Adrenal gland (tissue), 12 donors: Measurements from ENCODE around the gene LYPD6B. TPM values are rescaled to one million over a fixed set of nuclear protein-coding genes. Genes with fewer than 3 reads are reported as not detected.

ENCODE experiments used
- DNase-seq, 7 donors: peaks; one replicate each; pipeline ENCODE4 v3.0.0-alpha.2; 2019 to 2020
- H3K27ac ChIP-seq, 5 donors: fragments of 200-600 bp; sonication (generic) in 4 of 5; 1 replicate in 3 of 5; 2 replicates in 2 of 5; pipeline versions ENCODE4 v1.5.1 to v1.8.0; 2016 to 2020; ENCODE audit warnings: mild to moderate bottlenecking in 1 of 5
- H3K27me3 ChIP-seq: fragments of 200-600 bp; 2 replicates; pipeline ENCODE4 v1.8.0; 2021
- H3K36me3 ChIP-seq, 2 donors: fragments of 200-600 bp; replicated peaks in 1 of 2; 1 replicate in 1 of 2; 2 replicates in 1 of 2; pipeline versions ENCODE4 v1.5.1 to v1.8.0; 2018 to 2022
- H3K4me1 ChIP-seq, 2 donors: fragments of 200-600 bp; replicated peaks in 1 of 2; 1 replicate in 1 of 2; 2 replicates in 1 of 2; pipeline versions ENCODE4 v1.5.1 to v1.8.0; 2018 to 2021
- H3K4me3 ChIP-seq, 4 donors: fragments of 200-600 bp; sonication (generic) in 3 of 4; one replicate each; pipeline ENCODE4 v1.5.1; 2016 to 2018
- H3K9me3 ChIP-seq, 3 donors: fragments of 200-600 bp; sonication (generic) in 1 of 3; replicated peaks in 1 of 3; 1 replicate in 2 of 3; 2 replicates in 1 of 3; pipeline versions ENCODE4 v1.5.1 to v1.8.0; 2016 to 2021
- POLR2A ChIP-seq, 2 donors: fragments of 450-650 bp; IDR thresholded peaks; one replicate each; pipeline ENCODE4 v1.6.1; 2017; ENCODE audit warnings: antibody characterized with exemption in 2 of 2, mild to moderate bottlenecking in 2 of 2, moderate library complexity in 1 of 2
- WGBS, 4 donors: extraction: QIAGEN DNeasy Blood & Tissue Kit in 2 of 4; methylation state at CpG; one replicate each; pipeline versions ENCODE4 v1.1.5 to v1.1.7; 2013 to 2017; 5-methylcytosine and 5-hydroxymethylcytosine counted together
- intact Hi-C, 2 donors: fragments of 100-400 bp; cut with DNase I; formaldehyde crosslinking; loops; one replicate each; pipeline versions ENCODE4 v1.14.1 to v1.15.0; 2022 to 2023
- polyA plus RNA-seq, 3 donors: library from polyadenylated mRNA; stranded (reverse); fragments of 200-250 nt in 2 of 3; fragments of 350-450 nt in 1 of 3; fragmentation: Illumina TruSeq in 1 of 3; extraction: RNeasy Lipid Tissue Mini Kit (QIAGEN cat#74804) in 1 of 3; gene quantifications; one replicate each; pipeline ENCODE4 v1.2.3, GENCODE V29; 2013 to 2014
- total RNA-seq, 9 donors: library from RNA; depleted of rRNA in 4 of 9; stranded (reverse); fragments of >200 nt in 4 of 9; fragments of 120-200 nt in 1 of 9; fragmentation: NEBNext Ultra II Directional in 1 of 9; extraction: Animal tissue kit (Norgen Biotek cat#: 25700) in 1 of 9; gene quantifications; one replicate each; pipeline versions ENCODE4 v1.1.0 to v1.2.4, GENCODE V29; 2013 to 2023
- TF ChIP-seq, protein P1 (sequence below), 6 experiments: fragments of 450-650 bp in 4 of 6; fragments of 200-600 bp in 2 of 6; sonication (generic) in 1 of 6; IDR thresholded peaks; 1 replicate in 5 of 6; 2 replicates in 1 of 6; pipeline versions ENCODE4 v1.5.1 to v1.8.0; 2016 to 2021; ENCODE audit warnings: antibody characterized with exemption in 6 of 6, mild to moderate bottlenecking in 2 of 6, moderate library complexity in 1 of 6
- donor health status: healthy with polysubstance abuse.
- donor health status: Bipolar disorder and iron deficiency.
- donor health status: DM: yes; HTN: yes; CAD: no.
- donor health status: DM: no; HTN: no; CAD: no.
- donor health status: DM: no; HTN: no; CAD: no.
- donor health status: DM: yes; HTN: yes; CAD: no.

Gene LYPD6B
- total and polyA plus RNA-seq, 12 donors, result 0.15 to 0.98 (median 0.50) TPM; not detected in 2

DNA sequence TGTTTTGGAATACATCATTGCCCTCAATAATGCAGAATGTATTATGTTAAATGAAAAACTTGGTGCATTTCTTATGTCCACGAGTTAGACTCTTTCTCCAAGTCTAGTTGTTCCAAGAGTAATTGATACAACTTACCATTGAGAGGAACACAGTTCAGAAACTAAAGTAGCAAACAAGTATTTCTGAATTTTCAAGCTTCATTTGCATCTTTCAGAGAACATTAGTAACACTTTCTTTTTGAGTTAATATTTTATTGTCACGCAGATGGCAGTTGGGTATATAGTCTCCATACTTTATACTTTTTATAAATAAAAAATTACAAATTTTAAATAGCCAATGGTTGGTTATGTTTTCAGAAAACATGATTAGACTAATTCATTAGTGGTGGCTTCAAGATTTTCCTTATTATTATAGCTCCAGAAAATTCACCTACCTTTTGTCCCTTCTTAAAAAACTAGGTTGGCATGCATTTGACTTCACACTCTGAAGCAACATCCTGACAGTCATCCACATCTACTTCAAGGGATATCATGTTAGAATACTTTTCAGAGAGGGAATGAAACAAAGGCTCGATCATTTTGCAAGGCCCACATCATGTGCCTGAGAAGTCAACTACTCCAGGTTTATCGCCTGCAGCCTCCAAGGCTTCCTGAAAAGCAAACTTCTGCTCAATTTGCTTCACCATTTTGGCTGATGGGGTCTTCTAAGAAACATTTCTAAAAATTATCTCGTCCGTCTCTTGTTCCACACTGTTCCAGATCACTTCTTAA, 29.9 kb downstream of the LYPD6B start:
- Histone ChIP-seq H3K27ac (no peak overlapping the region), H3K9me3 (no peaks in the 10 kb centered on the region), H3K4me1 (no peaks in the 10 kb centered on the region), H3K4me3 (no peak overlapping the region), H3K36me3 (no peaks in the 10 kb centered on the region), H3K27me3 (no peaks in the 10 kb centered on the region)
- no peak for TF ChIP-seq POLR2A (IDR thresholded peaks at IDR 0.05)
- TF ChIP-seq, protein P1, sequence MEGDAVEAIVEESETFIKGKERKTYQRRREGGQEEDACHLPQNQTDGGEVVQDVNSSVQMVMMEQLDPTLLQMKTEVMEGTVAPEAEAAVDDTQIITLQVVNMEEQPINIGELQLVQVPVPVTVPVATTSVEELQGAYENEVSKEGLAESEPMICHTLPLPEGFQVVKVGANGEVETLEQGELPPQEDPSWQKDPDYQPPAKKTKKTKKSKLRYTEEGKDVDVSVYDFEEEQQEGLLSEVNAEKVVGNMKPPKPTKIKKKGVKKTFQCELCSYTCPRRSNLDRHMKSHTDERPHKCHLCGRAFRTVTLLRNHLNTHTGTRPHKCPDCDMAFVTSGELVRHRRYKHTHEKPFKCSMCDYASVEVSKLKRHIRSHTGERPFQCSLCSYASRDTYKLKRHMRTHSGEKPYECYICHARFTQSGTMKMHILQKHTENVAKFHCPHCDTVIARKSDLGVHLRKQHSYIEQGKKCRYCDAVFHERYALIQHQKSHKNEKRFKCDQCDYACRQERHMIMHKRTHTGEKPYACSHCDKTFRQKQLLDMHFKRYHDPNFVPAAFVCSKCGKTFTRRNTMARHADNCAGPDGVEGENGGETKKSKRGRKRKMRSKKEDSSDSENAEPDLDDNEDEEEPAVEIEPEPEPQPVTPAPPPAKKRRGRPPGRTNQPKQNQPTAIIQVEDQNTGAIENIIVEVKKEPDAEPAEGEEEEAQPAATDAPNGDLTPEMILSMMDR (IDR thresholded peaks at IDR 0.05), result no peak
- no peak for DNase-seq
- intact Hi-C loops, result no loop called here
- whole genome bisulfite sequencing, 4 donors, result 75 to 84% (median 79%) methylated on average over 6 of the region's 6 CpGs

DNA sequence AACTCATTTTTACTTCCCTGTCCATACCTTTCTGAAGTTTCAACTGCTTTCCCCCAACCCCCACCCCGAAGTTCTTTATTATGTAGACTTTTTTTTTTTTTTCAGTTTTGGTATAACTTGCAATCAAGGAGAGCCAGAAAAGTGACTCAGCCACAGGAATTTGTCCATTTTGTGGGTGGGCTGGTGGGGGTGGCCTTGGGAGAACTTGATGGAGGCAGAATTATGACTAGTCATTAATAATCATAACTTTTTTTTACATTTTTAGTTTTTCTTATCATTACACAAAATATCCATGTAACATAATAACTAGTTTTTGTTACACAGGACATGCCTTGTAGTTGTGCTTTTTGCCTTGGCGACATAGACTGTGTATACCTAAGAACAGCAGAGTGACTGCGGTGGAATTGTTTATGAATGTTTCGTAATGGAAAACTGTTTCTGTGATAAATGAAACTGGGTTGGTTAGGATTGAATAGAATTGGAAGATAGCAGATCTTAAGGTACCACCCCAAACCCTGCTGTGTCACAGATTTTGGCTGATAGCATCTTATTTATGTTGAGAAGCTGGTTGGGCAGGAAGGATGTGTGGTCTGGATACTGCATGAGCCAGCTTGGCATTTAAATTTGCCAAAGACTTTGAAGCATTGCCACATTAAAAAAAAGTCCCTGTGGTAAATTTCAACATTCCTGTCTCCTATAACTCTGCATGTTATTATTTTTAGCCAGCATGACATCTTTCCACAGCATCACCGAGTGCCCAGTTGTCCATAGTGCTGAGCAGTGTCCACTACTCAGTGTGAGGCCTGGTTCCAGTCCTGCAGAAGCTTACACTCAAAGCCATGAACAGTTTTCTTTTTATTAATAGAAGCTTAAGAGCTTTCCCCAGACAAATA, 30.7 kb downstream of the LYPD6B start:
- no peak overlapping the region for H3K4me3 ChIP-seq
- no peaks in the 10 kb centered on the region for H3K36me3 ChIP-seq
- WGBS, 4 donors, result 68 to 75% (median 72%) methylated on average over 5 of the region's 5 CpGs
- no peak overlapping the region for H3K27ac ChIP-seq
- TF ChIP-seq, protein P1 (IDR thresholded peaks at IDR 0.05), result no peak
- no peak for TF ChIP-seq POLR2A (IDR thresholded peaks at IDR 0.05)
- no peaks in the 10 kb centered on the region for H3K9me3 ChIP-seq
- no peaks in the 10 kb centered on the region for H3K27me3 ChIP-seq
- DNase-seq, result no peak
- no peaks in the 10 kb centered on the region for H3K4me1 ChIP-seq
- intact Hi-C loops, result no loop called here

DNA sequence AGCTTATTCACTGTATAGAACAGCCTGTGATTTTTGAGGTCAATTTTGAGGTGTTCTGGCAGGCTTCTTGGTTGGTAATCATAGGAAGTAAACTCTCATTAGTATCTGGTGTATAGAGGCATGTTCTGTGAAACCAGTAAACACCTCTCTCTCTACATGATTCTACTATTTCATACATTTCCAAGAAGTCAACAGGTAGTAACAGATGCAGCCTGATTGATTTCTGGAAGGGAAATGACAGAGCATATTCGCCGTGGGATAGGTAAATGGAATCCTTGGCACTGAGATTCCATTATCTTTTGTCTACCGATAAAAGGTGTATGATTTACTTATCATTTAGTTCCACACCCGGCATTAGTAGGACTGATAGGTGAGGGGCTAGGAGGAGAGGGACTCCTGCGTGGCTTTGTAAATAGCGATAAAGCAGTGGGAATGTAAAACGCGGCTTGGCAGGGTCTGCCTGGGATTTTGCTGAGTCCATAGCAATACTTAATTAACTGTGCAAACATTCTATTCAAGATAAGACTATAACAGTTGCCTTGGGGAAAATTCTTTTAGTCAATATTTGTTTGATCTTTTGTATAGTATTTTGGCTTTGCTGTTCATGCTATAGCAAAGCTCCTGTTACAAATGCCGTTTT, 32.3 kb downstream of the LYPD6B start:
- Histone ChIP-seq H3K4me3 (no peak overlapping the region), H3K4me1 (no peaks in the 10 kb centered on the region), H3K36me3 (no peaks in the 10 kb centered on the region), H3K27me3 (no peaks in the 10 kb centered on the region), H3K27ac (no peak overlapping the region), H3K9me3 (no peaks in the 10 kb centered on the region)
- intact Hi-C loops, result no loop called here
- no peak for TF ChIP-seq POLR2A (IDR thresholded peaks at IDR 0.05)
- TF ChIP-seq, protein P1 (IDR thresholded peaks at IDR 0.05), result no peak
- WGBS, 4 donors, result 68 to 78% (median 77%) methylated on average over 9 of the region's 9 CpGs
- DNase-seq, result no peak

DNA sequence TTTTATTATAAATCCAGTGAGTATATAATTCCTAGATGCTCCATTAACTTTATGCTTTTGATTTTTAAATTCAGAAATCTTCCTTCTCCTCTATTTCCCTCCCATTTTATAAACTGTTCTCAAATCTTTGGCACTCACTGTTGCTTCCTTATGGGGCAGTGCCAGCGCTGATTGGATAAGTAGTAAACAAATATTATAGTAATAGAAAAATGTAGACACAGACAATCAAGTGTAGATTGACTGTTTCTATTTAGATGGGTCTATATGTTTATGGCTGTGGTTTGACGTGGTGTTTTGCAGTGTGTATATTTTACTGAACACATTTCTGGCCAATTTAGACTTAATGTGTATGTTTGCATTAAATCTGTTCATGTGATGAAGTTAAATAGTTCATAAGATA, 36.6 kb downstream of the LYPD6B start:
- H3K36me3 ChIP-seq, result no peaks in the 10 kb centered on the region
- no peak for TF ChIP-seq POLR2A (IDR thresholded peaks at IDR 0.05)
- TF ChIP-seq, protein P1 (IDR thresholded peaks at IDR 0.05), result no peak
- H3K4me1 ChIP-seq, result no peaks in the 10 kb centered on the region
- intact Hi-C loops, result no loop called here
- H3K27ac ChIP-seq, result no peak overlapping the region
- no peaks in the 10 kb centered on the region for H3K27me3 ChIP-seq
- H3K4me3 ChIP-seq, result no peak overlapping the region
- 73 to 84% (median 79%) methylated on average over 2 of the region's 2 CpGs for WGBS, 4 donors
- no peaks in the 10 kb centered on the region for H3K9me3 ChIP-seq
- no peak for DNase-seq
